ENCODE measurements around the gene HTR1D.
A peak's percentile ranks its signal among the peaks of the same experiment; 100 is the strongest.

The HTR1D gene

GRCh38 chr1:23184212-23184934 is 32.9 kb downstream of the HTR1D start:
- DNase-seq, result peak; percentile 33 to 50

GRCh38 chr1:23179862-23180261 is 37.4 kb downstream of the HTR1D start:
- no peak for DNase-seq

- no peak for DNase-seq
Observed at GRCh38 chr1:23178950-23179349, 38.4 kb downstream of the HTR1D start.

GRCh38 chr1:23178414-23178813 is 38.9 kb downstream of the HTR1D start:
- DNase-seq, result no peak

- DNase-seq, result peak; percentile 58 to 67
Observed at GRCh38 chr1:23177438-23178380, 39.6 kb downstream of the HTR1D start.

- DNase-seq, result no peak
Observed at GRCh38 chr1:23177031-23177430, 40.3 kb downstream of the HTR1D start.

GRCh38 chr1:23174426-23175110 is 42.7 kb downstream of the HTR1D start:
- DNase-seq, result no peak

- no peak for DNase-seq
Observed at GRCh38 chr1:23171181-23171755, 46.0 kb downstream of the HTR1D start.

- peak in 1 of 2 donors; percentile 28 for DNase-seq
Observed at GRCh38 chr1:23169727-23170335, 47.5 kb downstream of the HTR1D start.

- no peak for DNase-seq
Observed at GRCh38 chr1:23169195-23169575, 48.1 kb downstream of the HTR1D start.

- DNase-seq, result peak; percentile 87 to 90
Observed at GRCh38 chr1:23168445-23169194, 48.7 kb downstream of the HTR1D start, which contains the start of gene LUZP1. Gene LUZP1, minus strand, starts transcription at chr1:23168856.

- DNase-seq, result peak; percentile 32 to 42
Observed at GRCh38 chr1:23168079-23168444, 49.2 kb downstream of the HTR1D start.

GRCh38 chr1:23167353-23168078 is 49.8 kb downstream of the HTR1D start:
- peak; percentile 35 to 50 for DNase-seq

- DNase-seq, result no peak
Observed at GRCh38 chr1:23166854-23167253, 50.4 kb downstream of the HTR1D start.

- no peak for DNase-seq
Observed at GRCh38 chr1:23163395-23163794, 53.9 kb downstream of the HTR1D start.

GRCh38 chr1:23159963-23160877 is 57.1 kb downstream of the HTR1D start:
- no peak for DNase-seq

- no peak for DNase-seq
Observed at GRCh38 chr1:23156940-23157339, 60.4 kb downstream of the HTR1D start.

- DNase-seq, result no peak
Observed at GRCh38 chr1:23152966-23153684, 64.2 kb downstream of the HTR1D start.

GRCh38 chr1:23150742-23151141 is 66.6 kb downstream of the HTR1D start:
- no peak for DNase-seq

Data from stimulated activated CD4-positive, alpha-beta T cell treated with anti-CD3 and anti-CD28 coated beads, Interleukin-2, amount 100 ng/mL, for 24 hours (primary cell).